NCI-H1417 treated with DMSO at 0.1 percent for 48 hours (cell line): Measurements from ENCODE around the gene B3GAT2.

ENCODE experiments used
- DNase-seq: peaks from one replicate; lab custom pipeline; 2025; lab: John Stamatoyannopoulos, UW

B3GAT2 gene

DNA sequence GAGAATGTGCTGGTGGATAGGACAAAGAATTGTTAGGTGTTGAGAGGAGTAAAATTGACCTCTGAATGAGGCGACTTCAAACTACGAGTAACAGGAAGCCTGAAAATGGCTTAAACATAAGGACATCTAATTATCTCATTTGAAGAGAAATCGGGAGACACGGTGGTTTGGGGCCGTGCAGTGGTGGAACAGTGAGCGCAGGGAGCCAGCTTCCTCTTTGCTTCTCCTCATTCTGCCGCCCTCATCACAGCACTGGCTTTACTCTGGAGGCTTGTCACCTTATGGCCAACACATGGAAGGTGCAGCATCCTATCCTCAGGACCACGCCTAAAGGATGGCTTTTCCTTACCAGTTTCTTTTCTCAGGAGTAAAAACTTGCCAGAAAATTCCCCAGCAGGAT is 114.3 kb downstream of the B3GAT2 start:
- no peak for DNase-seq

DNA sequence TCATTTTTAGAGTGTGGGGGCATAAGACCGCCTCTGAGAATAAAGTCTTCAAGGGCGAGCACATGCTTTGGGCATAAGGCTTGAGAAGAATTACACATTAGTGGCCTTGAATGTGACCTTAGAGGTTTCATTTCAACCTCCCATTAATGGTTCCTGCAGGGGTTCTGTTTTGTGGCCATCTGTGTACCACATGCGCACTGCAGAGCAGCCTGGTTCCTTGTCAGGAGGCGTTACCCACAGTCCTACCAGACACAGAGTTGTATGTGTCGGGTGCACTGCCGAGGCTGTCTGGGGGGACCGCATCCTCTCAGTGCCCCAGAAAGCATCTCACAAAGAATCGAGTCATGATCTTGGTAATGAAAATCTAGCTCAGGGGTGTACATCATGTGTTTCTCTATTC is 115.7 kb downstream of the B3GAT2 start:
- no peak for DNase-seq

DNA sequence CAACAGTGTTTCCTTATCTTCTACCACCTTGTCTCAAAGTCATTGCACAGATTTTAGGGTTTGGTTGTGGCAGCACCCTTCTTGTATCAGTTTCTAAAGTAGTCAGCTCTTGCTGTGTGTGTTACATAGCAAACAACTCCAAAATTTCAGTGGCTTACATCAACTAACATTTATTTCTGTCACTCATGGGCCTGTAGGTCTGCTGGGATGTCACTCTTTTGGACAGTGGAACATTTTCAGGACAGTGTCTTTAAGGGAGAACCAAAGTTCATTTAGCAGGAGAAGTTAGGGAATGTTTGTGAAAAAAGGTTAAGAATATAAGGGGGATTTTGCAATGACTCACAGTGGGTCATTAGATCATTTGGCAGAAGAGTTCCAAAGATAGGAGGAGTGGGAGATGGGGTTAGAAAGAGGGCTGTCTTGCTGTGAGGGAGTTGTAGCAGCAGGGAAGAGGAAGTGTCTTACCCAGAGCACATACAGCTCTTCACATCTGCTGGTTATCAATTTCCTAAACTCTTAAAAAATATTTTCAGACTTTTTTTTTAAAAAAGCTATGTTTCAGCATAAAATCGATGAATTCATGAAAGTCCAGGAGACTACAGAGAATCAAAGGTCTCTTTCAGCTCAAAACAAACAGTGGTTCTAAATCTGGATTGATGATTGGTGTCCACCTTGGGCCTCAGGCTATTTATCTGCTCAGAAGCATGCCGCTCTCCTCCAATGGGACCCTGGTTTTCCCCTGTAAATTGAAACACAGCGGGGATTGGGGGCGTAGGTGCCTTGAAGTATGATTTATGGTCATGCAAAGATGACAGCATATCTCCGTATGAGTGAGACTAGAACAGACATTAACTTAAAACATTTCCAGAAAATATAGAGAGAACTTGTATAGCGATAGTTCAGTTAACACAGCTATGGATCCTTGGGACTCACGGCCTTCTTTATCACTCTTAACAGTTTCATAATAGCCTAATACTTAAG is 117.3 kb downstream of the B3GAT2 start:
- DNase-seq = no peak

DNA sequence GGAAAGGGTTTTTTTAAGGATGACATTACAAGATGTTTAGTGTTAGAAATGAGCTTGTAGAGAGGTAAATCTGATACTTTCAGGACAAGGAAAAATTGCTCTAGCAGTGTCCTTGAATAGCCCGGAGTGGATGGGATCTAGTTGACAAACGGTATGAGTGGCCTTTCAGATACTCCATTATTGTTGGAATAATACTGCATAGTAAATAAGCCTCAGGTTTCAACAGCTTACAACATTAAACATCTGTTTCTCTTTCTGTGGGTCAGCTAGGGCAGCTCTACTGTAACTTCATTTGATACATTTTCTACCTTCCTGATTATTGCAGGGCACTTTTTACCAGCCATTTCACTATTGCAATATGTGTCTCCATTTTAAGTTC is 118.0 kb downstream of the B3GAT2 start:
- no peak for DNase-seq

DNA sequence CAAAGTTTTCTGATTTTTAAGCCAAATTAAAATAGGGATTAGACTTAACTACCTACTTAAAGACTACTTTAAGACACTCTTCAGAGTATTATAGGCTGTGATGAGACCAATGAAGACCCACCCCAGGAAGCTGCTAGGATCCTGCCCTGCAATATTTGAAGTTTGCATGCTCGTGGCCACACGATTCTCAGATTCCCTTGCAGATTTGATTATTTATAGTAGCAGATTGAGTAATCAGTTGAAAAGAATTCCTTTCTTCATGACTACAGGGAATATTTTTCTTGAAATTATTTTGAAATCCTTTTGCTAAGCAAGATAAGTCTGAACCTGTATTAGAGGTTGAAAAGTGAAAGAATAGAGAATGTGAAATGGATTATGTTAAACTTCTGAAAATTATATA is 122.3 kb downstream of the B3GAT2 start:
- no peak for DNase-seq

DNA sequence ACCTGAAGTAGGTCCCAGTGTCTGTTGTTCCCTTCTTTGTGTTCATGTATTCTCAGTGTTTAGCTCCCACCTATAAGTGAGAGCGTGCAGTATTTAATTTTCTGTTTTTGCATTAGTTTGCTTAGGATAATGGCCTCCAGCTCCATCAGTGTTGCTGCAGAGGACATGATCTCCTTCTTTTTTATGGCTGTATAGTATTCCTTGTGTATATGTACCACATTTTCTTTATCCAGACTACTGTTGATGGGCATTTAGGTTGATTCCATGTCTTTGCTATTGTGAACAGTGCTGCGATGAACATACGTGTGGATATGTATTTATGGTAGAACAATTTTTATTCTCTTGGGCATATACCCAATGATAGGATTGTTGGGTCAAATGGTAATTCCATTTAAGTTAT is 125.4 kb downstream of the B3GAT2 start:
- DNase-seq = no peak

DNA sequence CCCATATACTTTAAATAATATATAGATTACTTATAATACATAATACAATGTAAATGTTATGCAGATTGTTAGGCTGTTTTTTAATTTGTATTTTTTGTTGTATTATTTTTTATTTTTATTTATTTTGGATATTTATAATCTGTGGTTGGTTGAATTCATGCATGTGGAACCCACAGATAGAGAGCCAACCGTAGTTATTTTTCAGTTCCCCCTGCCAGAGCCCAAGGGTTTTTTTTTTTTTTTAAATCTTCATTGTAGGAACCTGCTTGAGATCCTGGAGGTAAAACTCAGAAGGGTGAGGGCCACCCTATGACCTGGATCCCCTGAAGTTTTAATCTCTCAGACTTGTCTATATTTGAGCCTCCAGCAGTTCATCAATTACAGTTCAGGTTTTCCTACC is 133.2 kb downstream of the B3GAT2 start:
- no peak for DNase-seq

DNA sequence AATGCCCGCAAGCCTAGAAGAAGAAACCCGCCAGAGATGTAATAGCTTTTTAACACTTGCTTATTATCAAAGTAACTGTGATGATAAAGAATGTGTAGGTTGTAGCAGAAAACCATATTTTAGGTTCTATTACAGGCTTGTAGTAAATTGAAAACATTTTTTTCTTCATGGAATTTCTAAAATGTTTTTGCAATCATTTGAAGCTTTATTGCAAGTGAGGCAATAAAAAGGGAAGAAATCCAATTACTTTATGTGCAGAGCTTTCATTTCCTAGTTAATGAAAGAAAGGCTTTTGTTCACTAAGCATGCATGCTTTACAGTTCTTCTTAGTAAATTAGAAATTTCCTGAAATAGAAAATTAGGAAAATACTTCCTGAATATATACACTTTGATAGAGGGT is 135.1 kb downstream of the B3GAT2 start:
- DNase-seq = no peak

DNA sequence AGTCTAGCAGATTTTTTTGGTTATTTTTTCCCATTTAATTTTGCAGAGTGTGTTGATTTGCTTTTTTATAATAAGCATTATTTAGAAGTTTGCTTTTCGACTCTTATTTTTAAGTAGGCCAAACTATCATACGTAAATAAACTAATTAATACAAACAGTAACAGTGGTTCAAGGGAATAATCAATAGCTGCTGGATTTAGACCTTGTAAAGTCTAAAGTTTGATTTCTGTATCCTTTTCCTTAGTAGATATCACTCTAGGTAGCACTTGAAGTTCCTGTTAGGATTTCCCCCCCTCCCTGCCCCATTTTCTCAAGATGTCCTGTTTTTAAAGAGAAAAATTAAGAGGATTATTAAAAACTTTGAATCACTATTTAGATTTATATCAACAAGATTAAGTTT is 136.1 kb downstream of the B3GAT2 start:
- no peak for DNase-seq

DNA sequence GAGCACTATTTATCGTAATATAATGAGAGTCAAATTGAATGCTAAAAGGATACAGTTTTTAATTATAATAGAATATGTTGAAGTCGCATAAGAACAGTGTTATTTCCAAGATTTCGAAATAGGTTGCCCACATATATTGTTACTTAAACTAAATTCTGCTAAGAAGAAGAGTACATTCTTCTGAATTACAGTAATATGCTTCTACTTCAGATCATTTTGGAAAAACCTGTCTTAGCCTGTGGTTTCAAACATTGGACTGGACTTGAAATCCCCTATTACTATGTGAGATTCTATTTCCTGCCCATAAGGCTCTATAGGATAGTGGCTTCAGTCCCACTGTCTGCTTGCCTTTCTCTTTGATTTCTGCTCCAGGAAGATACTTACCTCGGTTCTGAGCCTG is 137.2 kb downstream of the B3GAT2 start:
- no peak for DNase-seq

DNA sequence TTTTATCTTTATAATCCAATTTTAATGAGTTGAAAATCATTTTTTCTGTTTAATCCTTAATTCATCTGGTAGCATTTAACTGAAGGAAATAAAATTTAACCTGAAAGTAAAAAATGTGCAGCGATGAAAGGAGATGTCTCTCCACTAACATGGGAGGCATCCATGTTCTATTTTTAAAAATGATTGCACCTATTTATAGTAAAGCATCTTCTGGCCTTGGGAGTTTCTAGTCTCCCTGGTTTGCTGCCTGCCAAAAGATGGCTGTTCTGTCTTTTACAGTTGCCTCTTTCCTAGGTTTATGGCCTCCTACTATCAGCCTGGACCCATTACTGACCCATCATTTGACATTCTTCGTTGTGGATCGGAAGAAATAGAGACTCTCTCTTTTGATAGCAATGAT is 143.0 kb downstream of the B3GAT2 start:
- no peak for DNase-seq

DNA sequence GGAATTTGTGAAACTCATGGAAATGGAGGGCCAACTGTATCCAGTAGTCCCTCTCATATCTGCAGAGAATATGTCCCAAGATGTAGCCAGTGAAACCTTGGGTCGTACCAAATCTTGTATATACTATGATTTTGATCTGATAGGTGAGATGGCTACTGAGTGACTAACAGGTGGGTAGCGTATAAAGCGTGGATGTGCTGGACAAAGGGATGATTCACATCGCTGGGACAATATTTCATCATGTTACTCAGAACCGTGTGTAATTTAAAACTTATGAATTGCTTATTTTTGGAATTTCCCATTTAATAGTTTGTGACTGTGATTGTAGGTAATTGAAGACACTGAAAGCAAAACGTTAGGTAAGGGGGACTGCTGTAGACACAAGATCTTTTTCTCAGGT is 145.1 kb downstream of the B3GAT2 start:
- DNase-seq = no peak
